Adipocyte (in vitro differentiated cells): ENCODE data around the gene SERAC1.

ENCODE experiments used
- DNase-seq: peaks from one replicate; pipeline ENCODE4 v3.0.0-alpha.2; 2015; ENCODE audit warnings: low read depth
- H3K27me3 ChIP-seq: replicated peaks from 2 replicates; pipeline ENCODE4 v1.7.0; 2013; ENCODE audit warnings: mild to moderate bottlenecking, low read length, moderate library complexity; ENCODE audit not compliant: control insufficient read depth, insufficient read depth
- H3K36me3 ChIP-seq: 2 replicates; pipeline ENCODE4 v1.7.0; 2013; ENCODE audit warnings: low read length, mild to moderate bottlenecking, moderate library complexity; ENCODE audit not compliant: control insufficient read depth, insufficient read depth, severe bottlenecking
- H3K4me1 ChIP-seq: 2 replicates; pipeline ENCODE4 v1.7.0; 2013; ENCODE audit warnings: mild to moderate bottlenecking, low read length, moderate library complexity; ENCODE audit not compliant: control insufficient read depth, insufficient read depth
- H3K4me3 ChIP-seq: 2 replicates; pipeline ENCODE4 v1.7.0; 2013; ENCODE audit warnings: mild to moderate bottlenecking, low read length, moderate library complexity
- H3K9ac ChIP-seq: 2 replicates; pipeline ENCODE4 v1.7.0; 2013; ENCODE audit warnings: mild to moderate bottlenecking, low read length, moderate library complexity
- H3K9me3 ChIP-seq: 2 replicates; pipeline ENCODE4 v1.7.0; 2013; ENCODE audit warnings: mild to moderate bottlenecking, low read length, moderate library complexity; ENCODE audit not compliant: control insufficient read depth

Gene SERAC1

DNA sequence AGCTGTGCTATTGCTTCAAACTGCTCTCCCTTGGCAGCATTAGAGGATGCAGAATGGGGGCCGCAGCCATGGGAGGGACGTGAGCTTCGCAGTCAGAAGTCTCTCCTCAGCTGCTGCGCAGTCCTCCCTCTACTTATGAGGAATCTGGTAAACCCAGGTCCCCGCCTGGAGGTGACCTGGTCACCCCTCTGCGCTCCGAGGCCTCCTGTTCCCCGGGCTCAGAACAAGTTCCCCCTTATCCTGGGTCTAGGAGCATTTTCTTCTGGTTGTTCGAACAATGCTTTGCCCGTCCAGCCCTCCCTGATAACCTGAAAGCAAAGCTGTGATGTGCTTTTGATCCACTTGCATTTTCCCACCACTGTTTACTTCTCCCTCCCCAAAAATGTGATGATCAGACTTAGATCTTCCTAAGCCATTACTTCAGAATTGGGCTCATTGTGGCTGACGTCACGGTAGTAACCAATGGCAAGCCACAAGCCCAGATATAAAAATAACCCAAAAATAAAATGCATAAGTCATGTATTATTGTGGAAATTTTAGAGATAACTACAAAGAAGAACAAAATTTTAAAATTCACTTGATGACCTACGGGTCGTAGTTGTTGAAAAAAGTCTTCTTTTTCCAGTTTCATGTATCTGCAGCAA lies 80.7 kb downstream of the SERAC1 start:
- H3K4me1 ChIP-seq: no peaks in the 10 kb centered on the region

DNA sequence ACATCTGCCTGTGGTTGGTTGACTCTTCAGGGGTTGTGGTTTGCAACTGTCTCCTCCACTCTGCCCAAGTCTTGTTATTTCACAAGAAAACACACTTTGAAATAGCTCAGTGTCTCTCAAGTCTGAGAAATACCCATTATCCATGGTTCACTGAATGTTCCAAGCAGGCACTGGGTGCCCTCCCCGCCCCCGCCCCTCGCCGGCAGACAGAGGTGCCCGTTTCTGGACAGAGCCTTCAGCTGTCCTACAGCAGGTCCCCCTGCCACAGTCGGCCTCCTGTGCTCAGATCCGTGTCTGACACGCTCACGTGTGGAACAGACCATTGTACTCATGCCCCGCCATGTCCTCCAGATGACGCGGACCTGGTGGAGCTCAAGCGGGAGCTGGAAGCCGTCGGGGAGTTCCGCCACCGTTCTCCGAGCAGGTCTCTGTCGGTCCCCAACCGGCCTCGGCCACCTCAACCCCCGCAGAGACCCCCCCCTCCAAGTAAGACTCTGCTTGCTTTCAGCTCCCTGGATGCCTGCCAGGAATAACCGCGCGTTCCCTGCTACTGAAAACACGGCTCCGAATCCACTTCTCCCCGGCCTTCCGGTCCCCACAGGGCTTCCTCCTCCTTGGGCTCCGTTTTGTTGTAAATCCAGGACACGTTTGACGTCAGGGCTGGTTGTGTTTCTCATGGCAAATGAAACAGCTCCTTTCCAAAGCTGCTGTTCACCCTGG lies 81.4 kb downstream of the SERAC1 start:
- H3K9me3 ChIP-seq: no peaks in the 10 kb centered on the region
- peaks cover 25% of the 10 kb centered on the region for H3K36me3 ChIP-seq
- H3K9ac ChIP-seq: no peak overlapping the region
- peak; percentile 70 for DNase-seq
- no peak overlapping the region for H3K4me3 ChIP-seq
- H3K4me1 ChIP-seq: no peaks in the 10 kb centered on the region
- no peaks in the 10 kb centered on the region for H3K27me3 ChIP-seq

More for the DNA sequence above, 80.7 kb downstream of the SERAC1 start:
- H3K27me3 ChIP-seq: no peaks in the 10 kb centered on the region
- no peak for DNase-seq
- H3K4me3 ChIP-seq: no peak overlapping the region
- H3K36me3 ChIP-seq: peaks cover 25% of the 10 kb centered on the region
- H3K9ac ChIP-seq: no peak overlapping the region
- no peaks in the 10 kb centered on the region for H3K9me3 ChIP-seq

DNA sequence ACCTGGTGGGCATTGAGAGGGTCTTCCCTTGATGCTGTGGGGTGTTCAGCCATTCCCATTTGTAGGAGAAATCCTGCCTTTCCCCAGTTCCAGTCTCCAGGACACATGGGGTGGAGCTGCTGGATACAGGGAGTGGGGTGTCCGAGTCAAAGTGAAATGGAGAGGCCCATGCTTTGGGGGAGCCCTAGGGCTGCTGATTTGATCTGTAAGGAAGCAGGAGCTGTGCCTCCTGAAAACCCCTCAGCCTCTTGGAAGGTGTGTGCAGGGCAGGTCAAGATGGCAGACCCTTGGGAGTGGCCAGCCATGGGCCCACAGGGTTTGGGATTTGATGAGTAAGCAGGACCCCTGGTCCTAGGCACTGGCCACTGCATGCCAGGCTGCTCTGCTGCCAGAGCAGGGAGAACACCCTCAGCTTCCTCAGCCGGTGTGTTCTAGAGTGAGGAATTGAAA lies 82.0 kb downstream of the SERAC1 start:
- no peak overlapping the region for H3K9ac ChIP-seq
- no peaks in the 10 kb centered on the region for H3K9me3 ChIP-seq
- no peak overlapping the region for H3K4me3 ChIP-seq
- H3K36me3 ChIP-seq: peaks cover 28% of the 10 kb centered on the region
- no peaks in the 10 kb centered on the region for H3K4me1 ChIP-seq
- no peaks in the 10 kb centered on the region for H3K27me3 ChIP-seq
- no peak for DNase-seq

DNA sequence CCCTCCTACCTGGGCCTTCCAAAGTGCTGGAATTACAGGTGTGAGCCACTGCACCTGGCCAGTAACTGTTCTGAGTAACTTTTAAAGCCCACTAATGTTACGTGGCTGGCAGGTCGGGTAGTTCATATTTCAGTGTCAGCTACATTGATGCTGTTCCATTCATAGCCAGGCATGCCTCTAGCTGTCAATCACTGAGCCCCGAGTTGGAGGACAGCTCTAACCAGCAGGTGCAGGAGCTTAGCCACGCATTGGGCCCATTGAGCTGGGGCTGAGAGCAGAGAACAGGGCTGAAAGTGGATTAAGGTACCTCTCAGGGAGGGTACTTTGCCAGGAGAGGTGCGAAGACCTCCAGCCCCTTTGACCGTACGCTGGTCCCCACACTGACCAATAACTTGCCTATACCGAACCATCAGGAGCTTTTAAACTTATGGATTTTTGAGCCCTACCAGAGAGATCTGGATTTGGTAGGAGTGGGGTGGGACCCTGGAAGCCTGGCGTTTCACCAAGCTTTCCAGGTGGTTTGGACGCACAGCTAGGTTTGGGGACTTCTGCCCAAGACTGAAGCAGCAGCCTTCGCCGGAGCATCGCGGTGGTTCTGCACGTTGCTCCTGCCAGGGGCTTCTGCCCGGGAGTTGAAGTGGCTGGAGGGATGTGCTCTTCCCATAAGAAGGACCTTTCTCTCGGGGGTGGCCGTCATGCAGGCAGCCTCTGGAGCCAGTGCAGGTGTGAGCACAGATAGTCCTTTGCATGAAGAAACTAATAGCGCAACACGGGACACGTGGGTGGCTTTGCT lies 82.6 kb downstream of the SERAC1 start:
- no peak overlapping the region for H3K9ac ChIP-seq
- H3K9me3 ChIP-seq: no peaks in the 10 kb centered on the region
- H3K4me1 ChIP-seq: no peaks in the 10 kb centered on the region
- no peaks in the 10 kb centered on the region for H3K27me3 ChIP-seq
- DNase-seq: no peak
- H3K36me3 ChIP-seq: peaks cover 29% of the 10 kb centered on the region
- no peak overlapping the region for H3K4me3 ChIP-seq

DNA sequence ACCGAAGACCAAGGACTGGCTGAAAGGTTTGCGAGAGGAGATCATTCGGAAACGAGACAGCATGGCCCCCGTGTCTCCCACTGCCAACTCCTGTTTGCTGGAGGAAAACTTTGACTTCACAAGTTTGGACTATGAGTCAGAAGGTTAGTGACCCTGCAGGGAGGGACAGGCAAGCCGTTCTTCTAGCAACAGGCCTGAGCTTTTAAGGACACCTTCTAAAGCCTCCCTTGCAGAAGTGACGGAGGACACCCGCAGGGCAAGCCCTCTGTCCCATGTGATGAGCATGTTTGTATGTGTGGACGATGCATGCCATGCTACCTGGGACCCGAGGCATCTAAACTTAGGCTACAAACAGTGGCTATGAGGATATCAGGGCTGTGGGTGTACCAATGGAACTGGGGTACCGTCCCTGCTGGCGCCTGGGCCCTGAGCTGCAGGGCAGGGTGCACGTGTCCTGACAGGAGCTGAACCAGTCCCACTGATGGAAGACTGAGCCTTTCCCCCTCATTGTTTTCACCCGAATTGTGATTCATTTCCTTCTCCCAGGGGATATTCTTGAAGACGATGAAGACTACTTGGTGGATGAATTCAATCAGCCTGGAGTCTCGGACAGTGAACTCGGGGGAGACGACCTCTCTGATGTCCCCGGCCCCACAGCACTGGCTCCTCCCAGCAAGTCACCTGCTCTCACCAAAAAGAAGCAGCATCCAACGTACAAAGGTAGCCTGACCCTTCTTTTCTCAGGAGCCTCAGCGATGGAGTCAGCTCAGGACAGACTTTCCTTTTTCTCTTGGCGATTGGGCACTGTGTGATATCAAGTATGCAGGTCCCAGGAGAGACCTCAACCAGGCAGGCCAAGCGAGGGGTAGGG lies 84.4 kb downstream of the SERAC1 start:
- no peak for DNase-seq
- Histone ChIP-seq H3K36me3 (peaks cover 29% of the 10 kb centered on the region), H3K9ac (no peak overlapping the region), H3K9me3 (no peaks in the 10 kb centered on the region), H3K27me3 (no peaks in the 10 kb centered on the region), H3K4me3 (no peak overlapping the region), H3K4me1 (no peaks in the 10 kb centered on the region)

DNA sequence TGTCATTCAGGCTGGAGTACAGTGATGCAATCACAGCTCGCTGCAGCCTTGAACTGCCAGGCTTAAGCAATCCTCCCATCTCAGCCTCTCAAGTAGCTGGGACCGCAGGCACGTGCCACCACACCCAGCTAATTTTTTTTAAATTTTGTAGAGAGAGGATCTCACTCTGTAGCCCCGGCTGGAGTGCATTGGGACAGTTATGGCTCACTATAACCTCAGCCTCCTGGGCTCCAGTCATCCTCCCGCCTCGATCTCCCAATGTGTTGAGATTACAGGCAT lies 86.5 kb downstream of the SERAC1 start:
- Histone ChIP-seq H3K4me3 (no peak overlapping the region), H3K9me3 (no peaks in the 10 kb centered on the region), H3K9ac (no peak overlapping the region), H3K27me3 (no peaks in the 10 kb centered on the region), H3K36me3 (peaks cover 34% of the 10 kb centered on the region), H3K4me1 (no peaks in the 10 kb centered on the region)
- DNase-seq: no peak

DNA sequence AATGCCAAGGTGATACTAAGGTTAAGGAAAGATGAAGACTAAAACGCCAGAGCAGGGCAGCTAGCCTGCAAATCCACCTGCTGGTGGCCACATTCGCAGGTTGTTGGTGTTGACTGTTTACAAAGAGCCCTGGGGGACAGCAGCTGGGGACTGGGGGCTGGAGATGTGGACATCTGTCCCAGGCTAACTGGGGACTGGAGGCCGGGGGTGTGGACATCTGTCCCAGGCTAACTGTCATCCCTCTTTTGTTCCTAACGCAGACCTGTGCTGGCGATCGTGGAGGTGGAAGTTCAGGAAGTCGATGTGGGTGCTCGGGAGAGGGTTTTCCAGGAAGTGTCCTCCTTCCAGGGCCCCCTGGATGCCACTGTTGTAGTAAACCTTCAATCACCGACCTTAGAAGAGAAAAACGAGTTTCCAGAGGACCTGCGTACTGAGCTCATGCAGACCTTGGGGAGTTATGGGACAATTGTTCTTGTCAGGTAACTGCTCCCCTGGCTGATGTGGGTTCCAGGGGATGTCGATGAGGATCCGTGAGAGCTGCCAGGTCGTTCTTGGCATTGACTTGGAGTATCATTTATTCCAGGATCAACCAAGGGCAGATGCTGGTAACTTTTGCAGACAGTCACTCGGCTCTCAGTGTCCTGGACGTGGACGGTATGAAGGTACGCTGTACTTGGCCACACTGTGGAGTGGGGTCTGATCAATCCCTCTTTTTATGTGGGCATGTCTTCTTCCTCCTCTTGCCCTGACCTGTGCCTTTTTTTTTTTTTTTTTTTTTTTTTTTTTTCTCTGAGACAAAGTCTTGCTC lies 87.0 kb downstream of the SERAC1 start:
- no peak for DNase-seq
- Histone ChIP-seq H3K4me1 (no peaks in the 10 kb centered on the region), H3K36me3 (peaks cover 33% of the 10 kb centered on the region), H3K4me3 (no peak overlapping the region), H3K27me3 (no peaks in the 10 kb centered on the region), H3K9me3 (no peaks in the 10 kb centered on the region), H3K9ac (no peak overlapping the region)

DNA sequence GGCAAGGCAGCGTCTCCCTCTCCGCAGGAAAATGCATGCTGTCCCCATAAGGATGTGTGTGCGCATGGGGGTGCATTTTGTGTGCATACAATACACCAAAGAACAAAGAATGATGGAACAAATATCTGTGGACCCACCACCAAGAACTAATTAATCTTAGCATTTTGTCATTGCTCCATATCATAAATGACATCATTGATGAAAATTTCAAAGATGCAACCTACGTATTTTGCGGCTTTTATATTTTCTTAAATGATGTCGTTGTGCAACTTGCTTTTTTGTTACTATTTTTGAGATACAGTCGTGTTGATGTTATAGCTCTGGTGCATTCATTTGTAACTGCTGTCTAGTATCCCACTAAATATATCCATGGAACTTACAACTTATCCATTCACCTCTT lies 89.7 kb downstream of the SERAC1 start:
- no peaks in the 10 kb centered on the region for H3K9me3 ChIP-seq
- DNase-seq: no peak
- H3K9ac ChIP-seq: no peak overlapping the region
- H3K4me3 ChIP-seq: no peak overlapping the region
- peaks cover 15% of the 10 kb centered on the region for H3K36me3 ChIP-seq
- H3K4me1 ChIP-seq: no peaks in the 10 kb centered on the region
- no peaks in the 10 kb centered on the region for H3K27me3 ChIP-seq

DNA sequence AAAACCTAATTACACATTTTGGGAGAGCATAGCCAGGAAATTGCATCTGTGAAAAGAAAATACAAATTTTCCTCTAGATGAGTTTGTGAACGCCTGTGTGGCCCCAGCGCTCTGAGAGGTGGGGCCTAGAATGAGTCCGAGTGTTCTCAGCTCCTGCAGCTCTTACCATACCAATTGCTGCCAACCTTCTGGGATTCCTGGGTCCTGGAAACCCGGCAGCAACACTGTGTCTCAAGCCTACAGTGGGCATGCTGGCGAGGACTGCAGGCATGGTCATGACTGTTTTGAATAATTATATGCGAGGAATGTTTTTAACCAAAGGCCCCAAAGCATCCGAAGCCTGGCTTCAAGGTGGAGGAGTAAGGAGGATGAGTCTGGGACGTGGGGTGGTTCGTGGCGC lies 90.4 kb downstream of the SERAC1 start:
- H3K36me3 ChIP-seq: peaks cover 12% of the 10 kb centered on the region
- no peak for DNase-seq
- H3K4me1 ChIP-seq: no peaks in the 10 kb centered on the region
- no peaks in the 10 kb centered on the region for H3K27me3 ChIP-seq
- H3K4me3 ChIP-seq: no peak overlapping the region
- H3K9me3 ChIP-seq: no peaks in the 10 kb centered on the region
- no peak overlapping the region for H3K9ac ChIP-seq

DNA sequence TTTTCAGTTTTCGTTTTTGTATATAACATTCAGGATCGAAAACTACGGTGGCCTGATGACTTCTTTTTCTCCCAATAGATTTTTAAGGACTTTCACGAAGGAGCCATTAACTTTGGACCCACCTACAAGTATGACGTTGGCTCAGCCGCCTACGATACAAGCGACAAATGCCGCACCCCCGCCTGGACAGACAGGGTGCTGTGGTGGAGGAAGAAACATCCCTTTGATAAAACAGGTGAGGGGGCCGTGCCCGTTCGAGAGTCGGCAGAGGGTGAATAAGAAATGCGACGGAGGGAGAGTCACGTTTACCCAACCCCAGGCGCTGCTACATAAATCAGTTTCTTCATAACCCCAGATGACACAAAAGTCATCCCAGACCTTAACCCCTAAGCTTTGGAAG lies 91.5 kb downstream of the SERAC1 start:
- H3K4me3 ChIP-seq: no peak overlapping the region
- H3K36me3 ChIP-seq: peaks cover 12% of the 10 kb centered on the region
- H3K4me1 ChIP-seq: no peaks in the 10 kb centered on the region
- no peaks in the 10 kb centered on the region for H3K27me3 ChIP-seq
- no peak overlapping the region for H3K9ac ChIP-seq
- DNase-seq: no peak
- no peaks in the 10 kb centered on the region for H3K9me3 ChIP-seq
